Effector CD4-positive, alpha-beta T cell (primary cell): Measurements from ENCODE around the gene ENO2.
"Not testable (repeated sequence)": the region's sequence is repeated elsewhere in the genome, so short reads cannot be mapped to it uniquely, and the experiment has no call there.

Source experiments
- DNase-seq: peaks from one replicate; pipeline ENCODE4 v3.0.0-alpha.2; 2020

The ENO2 gene

GRCh38 chr12:6886206-6886999, 28.0 kb upstream of the ENO2 start:
- not testable (repeated sequence) for DNase-seq

- DNase-seq: no peak
These were observed 26.9 kb upstream of the ENO2 start for GRCh38 chr12:6887460-6887859.

- DNase-seq: no peak
These were observed 26.0 kb upstream of the ENO2 start for GRCh38 chr12:6888360-6888759.

GRCh38 chr12:6888794-6889193, 25.6 kb upstream of the ENO2 start:
- not testable (repeated sequence) for DNase-seq

GRCh38 chr12:6889775-6890573, 24.4 kb upstream of the ENO2 start:
- DNase-seq: not testable (repeated sequence)

GRCh38 chr12:6890789-6891645, 23.4 kb upstream of the ENO2 start:
- peak; percentile 99 for DNase-seq

GRCh38 chr12:6891646-6892001, 22.8 kb upstream of the ENO2 start:
- DNase-seq: no peak

GRCh38 chr12:6892683-6893082, 21.7 kb upstream of the ENO2 start:
- not testable (repeated sequence) for DNase-seq

- DNase-seq: no peak
These were observed 20.1 kb upstream of the ENO2 start for GRCh38 chr12:6894321-6894720.

GRCh38 chr12:6896846-6897435, 17.4 kb upstream of the ENO2 start:
- DNase-seq: no peak

- no peak for DNase-seq
These were observed 15.0 kb upstream of the ENO2 start for GRCh38 chr12:6899427-6899826.

- DNase-seq: no peak
These were observed 14.4 kb upstream of the ENO2 start for GRCh38 chr12:6899837-6900519.

- DNase-seq: no peak
These were observed 11.9 kb upstream of the ENO2 start for GRCh38 chr12:6902448-6902847.

GRCh38 chr12:6903722-6904121, 10.7 kb upstream of the ENO2 start:
- DNase-seq: no peak

- DNase-seq: peak; percentile 98
These were observed 9.8 kb upstream of the ENO2 start, which contains the start of gene LRRC23 for GRCh38 chr12:6904280-6905276. Gene LRRC23, plus strand, starts transcription at chr12:6904822. Its CDS starts 812 bp downstream, at chr12:6905634.

- DNase-seq: no peak
These were observed 8.9 kb upstream of the ENO2 start for GRCh38 chr12:6905414-6906040.

GRCh38 chr12:6908141-6908540, 6.2 kb upstream of the ENO2 start:
- not testable (repeated sequence) for DNase-seq

GRCh38 chr12:6909421-6910145, 4.8 kb upstream of the ENO2 start:
- no peak for DNase-seq

- no peak for DNase-seq
These were observed 2.0 kb upstream of the ENO2 start for GRCh38 chr12:6912164-6912935.
